Measurements from ENCODE around the gene COL15A1. TPM values are rescaled to one million over a fixed set of nuclear protein-coding genes. Genes with fewer than 3 reads are reported as not detected.
"Not testable (repeated sequence)": the region's sequence is repeated elsewhere in the genome, so short reads cannot be mapped to it uniquely, and the experiment has no call there.

The COL15A1 gene
- total RNA-seq, 2 experiments from 2014 or later = 0.02 to 0.05 TPM

DNA sequence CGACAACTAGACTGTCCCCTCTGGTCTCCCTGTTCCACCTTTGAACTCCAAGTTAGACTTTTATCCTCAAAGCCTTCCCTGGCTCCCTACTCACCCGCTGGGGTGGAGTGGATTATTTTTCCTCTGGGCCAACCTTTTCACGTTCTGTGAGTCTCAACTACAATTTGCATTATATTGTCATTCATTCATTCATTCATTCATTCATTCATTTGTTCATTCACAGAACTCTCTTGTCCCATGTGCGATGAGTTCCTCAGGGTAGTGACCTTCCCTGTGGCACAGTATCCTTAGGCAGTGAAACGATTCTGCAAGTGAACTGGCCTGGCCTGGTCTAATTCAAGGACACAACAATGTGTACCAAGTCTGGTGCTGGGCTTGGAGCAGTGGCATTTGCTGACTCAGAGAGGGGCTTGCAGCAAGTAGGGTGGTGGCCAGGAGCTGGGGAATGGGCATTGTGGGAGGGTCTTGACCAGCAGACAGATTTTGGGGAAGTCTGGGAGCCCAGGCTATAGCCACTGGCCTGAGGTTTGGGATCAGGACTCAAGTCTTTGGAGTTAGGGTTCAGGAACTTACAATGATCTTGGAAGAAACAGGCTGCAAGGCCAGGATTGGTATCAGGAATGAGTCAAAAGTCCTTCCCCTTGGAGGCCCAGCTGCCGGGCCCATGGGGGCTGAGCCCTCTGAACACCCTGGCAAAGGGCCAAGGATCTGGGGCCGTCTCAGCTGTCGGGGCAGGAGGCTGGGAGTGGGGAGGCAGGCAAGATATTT lies 37.2 kb upstream of the COL15A1 start:
- no peak for DNase-seq
- Mint-ChIP-seq H3K27me3 (ENCODE audit: low read depth) (no peaks in the 10 kb centered on the region), H3K9me3 (no peaks in the 10 kb centered on the region), H3K27ac (no peak overlapping the region), H3K4me3 (no peak overlapping the region), H3K36me3 (ENCODE audit: low read depth) (no peaks in the 10 kb centered on the region), H3K4me1 (ENCODE audit: low read depth) (no peaks in the 10 kb centered on the region)
- CTCF ChIA-PET = interaction anchor here (0.6 to 0.9 kb wide), 3 partner anchors 7 to 58 kb away, joined by 3 to 6 read pairs (median 3); no protein-coding TSS in a partner anchor
- intact Hi-C loops (cut with micrococcal nuclease) = no loop called here

DNA sequence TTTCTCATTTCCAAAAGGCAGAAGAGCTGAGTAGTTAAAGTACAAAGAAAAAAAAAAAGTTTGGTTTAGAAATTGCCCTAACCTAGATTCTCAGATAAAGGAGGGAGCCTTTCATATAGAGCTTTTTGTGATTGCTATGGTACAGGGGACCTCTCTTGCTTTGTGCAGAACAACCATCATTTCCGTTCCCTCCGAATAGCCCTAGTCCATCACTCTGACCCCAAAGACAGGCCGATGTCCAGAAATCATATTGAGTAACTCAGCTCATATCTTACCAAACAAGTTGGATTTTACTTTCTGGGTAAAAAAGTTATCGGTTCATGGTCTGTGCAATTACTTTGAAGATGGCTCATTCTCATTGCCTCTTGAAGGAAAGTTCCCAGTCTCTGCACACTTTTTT lies 36.7 kb upstream of the COL15A1 start:
- CTCF ChIA-PET = interaction anchor here (0.6 to 0.9 kb wide), 4 partner anchors 8 to 369 kb away, joined by 3 to 6 read pairs (median 4); no protein-coding TSS in a partner anchor
- H3K4me1 Mint-ChIP-seq (ENCODE audit: low read depth) = no peaks in the 10 kb centered on the region
- intact Hi-C loops (cut with micrococcal nuclease) = no loop called here
- H3K9me3 Mint-ChIP-seq = no peaks in the 10 kb centered on the region
- no peaks in the 10 kb centered on the region for H3K27me3 Mint-ChIP-seq (ENCODE audit: low read depth)
- H3K27ac Mint-ChIP-seq = no peak overlapping the region
- H3K36me3 Mint-ChIP-seq (ENCODE audit: low read depth) = no peaks in the 10 kb centered on the region
- no peak overlapping the region for H3K4me3 Mint-ChIP-seq
- DNase-seq = no peak

DNA sequence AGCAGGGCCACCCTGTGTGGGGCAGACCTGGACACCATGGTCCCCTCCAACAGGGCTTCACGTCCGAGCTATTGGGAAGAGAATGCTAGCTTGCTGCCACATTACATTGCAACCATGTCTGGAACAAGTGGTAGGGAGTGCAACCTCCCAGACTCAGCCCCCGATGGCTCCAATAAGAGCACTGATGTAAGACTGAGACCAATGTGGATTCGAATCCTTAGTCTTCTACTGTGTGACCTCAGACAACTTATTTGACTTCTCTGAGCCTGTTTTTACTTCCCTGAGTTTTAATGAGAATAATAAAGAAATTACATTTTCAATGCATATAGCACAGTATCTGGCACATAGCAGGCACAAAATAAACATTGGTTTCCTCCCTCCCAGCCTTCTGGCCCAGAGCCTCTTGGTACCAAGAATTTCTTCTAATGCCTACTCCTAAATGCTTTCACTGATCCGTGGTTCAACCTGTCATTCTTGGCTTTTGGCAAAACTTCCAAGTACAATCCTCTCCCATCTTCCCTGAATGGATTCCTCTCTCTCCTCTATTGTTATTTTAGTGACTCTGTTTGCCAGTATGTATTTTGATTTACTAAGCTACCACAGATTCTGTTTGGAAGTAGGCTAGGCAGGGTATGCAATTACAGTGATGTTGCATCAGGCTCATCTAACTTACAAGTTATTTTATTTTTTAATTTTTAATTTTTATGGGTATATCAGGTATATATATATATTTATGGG lies 34.6 kb upstream of the COL15A1 start:
- intact Hi-C loops (cut with micrococcal nuclease) = no loop called here
- CTCF ChIA-PET = no interaction called here
- no peak for DNase-seq
- Mint-ChIP-seq H3K4me1 (ENCODE audit: low read depth) (no peaks in the 10 kb centered on the region), H3K27me3 (ENCODE audit: low read depth) (no peaks in the 10 kb centered on the region), H3K36me3 (ENCODE audit: low read depth) (no peaks in the 10 kb centered on the region), H3K4me3 (no peak overlapping the region), H3K9me3 (no peaks in the 10 kb centered on the region), H3K27ac (no peak overlapping the region)

DNA sequence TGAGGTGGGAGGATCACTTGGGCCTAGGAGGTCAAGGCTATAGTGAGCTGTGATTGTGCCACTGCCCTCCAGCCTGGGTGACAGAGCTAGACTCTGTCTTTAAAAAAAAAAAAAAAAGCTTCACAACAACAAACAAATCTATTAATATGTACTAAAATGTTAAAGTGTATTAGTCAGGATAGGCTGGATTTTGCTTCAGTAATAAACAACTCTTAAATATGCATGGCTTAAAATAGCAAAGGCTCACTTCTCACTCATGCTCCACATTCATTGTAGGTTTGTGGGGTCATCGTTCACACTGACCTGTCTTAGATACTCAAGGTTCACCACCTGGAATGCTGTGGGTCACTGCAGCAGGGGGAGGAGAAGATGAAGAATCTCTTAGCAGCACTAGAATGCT lies 33.8 kb upstream of the COL15A1 start:
- CTCF ChIA-PET = no interaction called here

DNA sequence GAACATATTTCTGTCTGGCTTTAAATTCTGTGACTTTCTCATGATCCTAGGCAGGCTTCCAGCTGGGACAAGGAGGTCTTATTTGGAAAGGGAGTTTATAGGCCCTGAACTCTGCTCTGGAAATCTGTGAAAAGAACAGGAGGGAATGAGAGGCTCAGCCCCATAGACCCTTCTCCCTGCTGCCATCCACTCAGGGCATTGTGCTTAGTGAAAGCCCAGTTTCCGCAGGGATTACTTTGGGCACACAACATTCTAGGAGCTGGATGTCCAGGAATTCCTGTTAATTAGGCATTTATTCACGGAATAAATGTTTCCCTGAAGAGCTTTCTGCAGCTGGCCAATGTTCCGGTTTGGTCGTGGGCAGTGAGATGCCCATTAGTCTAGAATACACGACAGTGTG lies 32.7 kb upstream of the COL15A1 start:
- DNase-seq = no peak
- intact Hi-C loops (cut with micrococcal nuclease) = no loop called here
- CTCF ChIA-PET = interaction anchor here (0.8 kb wide), 1 partner anchor 113 kb away, joined by 4 read pairs; no protein-coding TSS in a partner anchor
- no peaks in the 10 kb centered on the region for H3K9me3 Mint-ChIP-seq
- no peak overlapping the region for H3K27ac Mint-ChIP-seq
- H3K27me3 Mint-ChIP-seq (ENCODE audit: low read depth) = no peaks in the 10 kb centered on the region
- H3K36me3 Mint-ChIP-seq (ENCODE audit: low read depth) = no peaks in the 10 kb centered on the region
- no peak overlapping the region for H3K4me3 Mint-ChIP-seq
- no peaks in the 10 kb centered on the region for H3K4me1 Mint-ChIP-seq (ENCODE audit: low read depth)

More for the DNA sequence above, 33.8 kb upstream of the COL15A1 start:
- DNase-seq = no peak
- H3K27ac Mint-ChIP-seq = no peak overlapping the region
- no peaks in the 10 kb centered on the region for H3K36me3 Mint-ChIP-seq (ENCODE audit: low read depth)
- no peaks in the 10 kb centered on the region for H3K4me1 Mint-ChIP-seq (ENCODE audit: low read depth)
- no peaks in the 10 kb centered on the region for H3K9me3 Mint-ChIP-seq
- intact Hi-C loops (cut with micrococcal nuclease) = no loop called here
- H3K27me3 Mint-ChIP-seq (ENCODE audit: low read depth) = no peaks in the 10 kb centered on the region
- H3K4me3 Mint-ChIP-seq = no peak overlapping the region

DNA sequence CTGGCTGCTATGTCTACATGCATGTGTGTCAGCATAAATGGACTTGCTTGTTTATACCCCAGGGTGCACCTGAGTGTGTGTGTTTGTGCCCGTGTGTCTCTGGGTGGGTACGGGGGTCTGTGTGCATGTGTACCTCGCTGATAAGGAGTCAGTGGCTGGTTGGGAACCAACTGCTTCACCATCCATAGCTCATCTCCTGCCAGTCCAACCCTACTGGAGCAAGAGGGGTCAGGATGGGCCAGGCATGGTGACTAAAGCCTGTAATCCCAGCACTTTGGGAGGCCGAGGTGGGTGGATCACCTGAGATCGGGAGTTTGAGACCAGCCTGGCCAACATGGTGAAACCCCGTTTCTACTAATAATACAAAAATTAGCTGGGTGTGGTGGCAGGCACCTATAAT lies 32.0 kb upstream of the COL15A1 start:
- CTCF ChIA-PET = interaction anchor here (0.8 kb wide), 1 partner anchor 114 kb away, joined by 4 read pairs; no protein-coding TSS in a partner anchor
- H3K4me1 Mint-ChIP-seq (ENCODE audit: low read depth); intact Hi-C loops (cut with micrococcal nuclease); H3K9me3 Mint-ChIP-seq; DNase-seq; H3K4me3 Mint-ChIP-seq; H3K36me3 Mint-ChIP-seq (ENCODE audit: low read depth); H3K27ac Mint-ChIP-seq; H3K27me3 Mint-ChIP-seq (ENCODE audit: low read depth): not testable (repeated sequence)

DNA sequence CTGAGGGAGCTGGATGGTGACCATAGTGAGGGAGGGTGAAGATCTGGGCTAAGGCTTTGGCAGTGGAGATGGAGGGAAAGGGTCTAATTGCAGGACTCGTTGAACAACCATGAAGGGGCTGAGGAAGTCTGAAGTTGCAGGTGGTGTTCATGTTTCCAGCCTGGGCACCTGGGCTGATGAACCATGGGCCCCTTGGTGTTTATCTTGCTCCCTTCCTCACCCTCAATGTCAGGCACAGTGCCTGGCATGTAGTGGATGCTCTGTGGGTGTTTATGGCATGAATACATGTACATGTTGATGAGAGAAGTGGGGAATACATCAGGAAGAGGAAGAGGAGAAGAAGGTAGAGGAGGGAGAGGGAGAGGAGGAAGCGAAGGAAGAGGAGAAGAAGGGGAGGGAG lies 31.3 kb upstream of the COL15A1 start:
- DNase-seq = no peak
- Mint-ChIP-seq H3K4me3 (no peak overlapping the region), H3K27ac (no peak overlapping the region), H3K4me1 (ENCODE audit: low read depth) (no peaks in the 10 kb centered on the region), H3K36me3 (ENCODE audit: low read depth) (no peaks in the 10 kb centered on the region), H3K9me3 (no peaks in the 10 kb centered on the region), H3K27me3 (ENCODE audit: low read depth) (no peaks in the 10 kb centered on the region)
- CTCF ChIA-PET = no interaction called here
- intact Hi-C loops (cut with micrococcal nuclease) = no loop called here

DNA sequence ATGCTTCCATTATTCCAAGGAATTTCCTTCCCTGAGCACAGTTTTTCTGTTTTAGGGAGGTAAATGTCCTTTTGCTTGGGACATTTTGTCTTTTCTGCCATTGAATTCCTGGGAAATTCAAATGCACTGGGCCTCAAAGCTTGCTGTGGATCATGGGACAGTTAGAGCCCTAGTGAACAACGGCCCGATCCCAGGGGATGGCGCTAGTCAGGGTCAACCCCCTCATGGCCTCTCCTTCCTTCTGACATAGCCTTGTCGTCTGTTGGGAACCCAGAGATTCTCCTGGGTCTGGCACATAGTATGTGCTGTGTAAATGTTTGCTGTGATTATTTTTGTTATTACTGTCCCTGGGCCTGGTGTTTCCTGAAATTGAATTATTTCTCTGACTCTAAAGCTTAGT lies 30.7 kb upstream of the COL15A1 start:
- H3K27ac Mint-ChIP-seq = no peak overlapping the region
- CTCF ChIA-PET = no interaction called here
- no peak for DNase-seq
- no peak overlapping the region for H3K4me3 Mint-ChIP-seq
- no peaks in the 10 kb centered on the region for H3K9me3 Mint-ChIP-seq
- intact Hi-C loops (cut with micrococcal nuclease) = no loop called here
- no peaks in the 10 kb centered on the region for H3K36me3 Mint-ChIP-seq (ENCODE audit: low read depth)
- no peaks in the 10 kb centered on the region for H3K4me1 Mint-ChIP-seq (ENCODE audit: low read depth)
- no peaks in the 10 kb centered on the region for H3K27me3 Mint-ChIP-seq (ENCODE audit: low read depth)

DNA sequence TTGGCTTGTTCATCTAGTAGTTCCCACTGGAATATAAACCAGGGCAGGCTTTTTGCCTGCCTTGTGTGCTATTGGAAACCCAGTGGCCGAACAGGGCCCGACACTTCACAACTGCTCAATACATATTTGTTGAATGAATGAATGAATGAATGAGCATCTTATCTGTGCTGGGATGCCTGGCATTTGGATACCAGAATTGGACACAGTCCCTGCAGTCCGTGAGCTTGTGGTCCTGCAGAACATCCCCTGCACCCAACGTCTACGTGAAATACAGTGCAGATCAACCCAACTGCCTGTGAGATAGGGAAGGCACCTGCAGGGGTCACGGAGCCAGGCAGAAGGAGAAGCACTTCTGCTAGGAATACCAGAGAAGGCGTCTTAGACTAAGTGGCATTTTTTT lies 30.0 kb upstream of the COL15A1 start:
- no peaks in the 10 kb centered on the region for H3K9me3 Mint-ChIP-seq
- DNase-seq = no peak
- CTCF ChIA-PET = no interaction called here
- H3K36me3 Mint-ChIP-seq (ENCODE audit: low read depth) = no peaks in the 10 kb centered on the region
- no peak overlapping the region for H3K4me3 Mint-ChIP-seq
- intact Hi-C loops (cut with micrococcal nuclease) = no loop called here
- H3K4me1 Mint-ChIP-seq (ENCODE audit: low read depth) = no peaks in the 10 kb centered on the region
- H3K27me3 Mint-ChIP-seq (ENCODE audit: low read depth) = no peaks in the 10 kb centered on the region
- no peak overlapping the region for H3K27ac Mint-ChIP-seq

DNA sequence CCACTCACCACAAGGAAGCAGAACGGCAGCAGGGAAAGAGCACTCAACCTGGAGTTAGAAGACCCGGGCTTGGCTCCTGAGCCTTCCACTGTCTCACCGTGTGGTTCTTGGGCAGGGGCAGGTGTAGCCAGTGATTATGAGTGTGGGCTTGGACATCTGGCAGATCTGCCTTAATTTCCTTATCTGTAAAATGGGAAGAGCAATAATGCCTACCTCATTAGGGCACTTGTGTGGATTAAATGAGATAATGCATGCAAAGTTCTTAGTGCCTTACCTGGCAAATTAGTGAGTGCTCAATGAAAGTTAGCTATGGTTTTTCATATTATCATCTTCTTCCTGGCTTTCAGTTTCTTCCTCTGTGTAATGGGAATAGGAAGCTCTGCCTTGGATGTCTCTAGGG lies 28.1 kb upstream of the COL15A1 start:
- intact Hi-C loops (cut with micrococcal nuclease) = no loop called here
- Mint-ChIP-seq H3K27me3 (ENCODE audit: low read depth) (no peaks in the 10 kb centered on the region), H3K36me3 (ENCODE audit: low read depth) (no peaks in the 10 kb centered on the region), H3K4me1 (ENCODE audit: low read depth) (no peaks in the 10 kb centered on the region), H3K4me3 (no peak overlapping the region), H3K9me3 (no peaks in the 10 kb centered on the region), H3K27ac (no peak overlapping the region)
- no peak for DNase-seq
- CTCF ChIA-PET = no interaction called here

DNA sequence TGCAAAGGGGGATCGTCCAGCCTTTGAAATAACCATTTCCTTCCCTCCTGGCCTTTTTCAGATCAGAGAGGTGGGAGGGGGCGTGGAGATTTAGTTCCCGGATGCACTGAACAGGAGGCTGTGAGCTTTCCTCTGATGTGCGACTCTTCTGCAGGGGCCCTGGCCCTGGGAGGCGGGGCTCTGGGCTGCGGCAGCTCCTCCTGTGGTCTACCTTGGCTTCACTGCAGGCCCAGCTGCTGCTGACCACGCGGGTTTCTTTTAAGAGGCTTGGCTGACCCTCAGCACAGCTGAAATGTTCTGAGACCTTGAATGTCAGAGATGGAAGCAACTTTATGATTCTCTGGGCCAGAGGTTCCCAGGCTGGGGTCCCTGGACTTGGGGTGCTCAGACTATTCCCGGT lies 27.0 kb upstream of the COL15A1 start:
- CTCF ChIA-PET = interaction anchor here (0.7 kb wide), 1 partner anchor 87 kb away, joined by 3 read pairs; no protein-coding TSS in a partner anchor
- Mint-ChIP-seq H3K27ac (no peak overlapping the region), H3K4me3 (no peak overlapping the region), H3K27me3 (ENCODE audit: low read depth) (no peaks in the 10 kb centered on the region), H3K36me3 (ENCODE audit: low read depth) (no peaks in the 10 kb centered on the region), H3K9me3 (no peaks in the 10 kb centered on the region), H3K4me1 (ENCODE audit: low read depth) (no peaks in the 10 kb centered on the region)
- intact Hi-C loops (cut with micrococcal nuclease) = no loop called here
- no peak for DNase-seq

DNA sequence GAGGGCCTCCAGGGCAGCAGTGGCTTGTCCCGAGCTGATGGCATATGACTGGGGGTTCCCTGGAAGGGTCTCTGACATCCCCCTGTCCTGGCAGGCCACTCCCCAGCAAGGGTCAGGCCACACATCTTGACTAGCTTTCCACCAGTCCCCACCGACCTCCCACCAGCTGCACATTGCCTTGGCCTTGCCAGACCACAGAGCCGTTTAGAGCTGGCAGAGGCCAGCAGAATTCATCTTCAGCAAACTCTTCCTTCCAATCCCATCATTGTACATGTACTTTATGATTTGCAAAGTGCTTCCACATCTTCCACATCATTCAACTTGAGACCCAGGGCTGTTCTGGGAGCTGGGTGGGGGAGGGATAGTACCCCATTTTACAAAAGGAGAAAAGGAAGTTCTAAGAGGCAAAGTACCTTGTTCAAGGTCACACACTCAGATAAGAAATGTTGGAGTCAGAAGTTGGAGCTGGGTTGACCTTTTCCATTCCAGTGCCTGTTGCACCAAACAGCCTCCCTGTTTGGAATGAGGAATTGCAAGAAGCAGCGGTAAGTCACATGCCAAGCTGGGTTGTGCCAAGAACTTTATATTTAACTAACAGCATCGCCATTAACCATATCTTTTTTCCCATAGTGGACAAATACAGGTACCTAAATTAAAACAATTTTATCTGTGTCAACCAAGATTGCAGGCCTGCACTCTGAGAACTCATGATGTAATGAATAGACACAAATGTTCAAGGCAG lies 25.8 kb upstream of the COL15A1 start:
- CTCF ChIA-PET = no interaction called here
- Mint-ChIP-seq H3K4me3 (no peak overlapping the region), H3K4me1 (ENCODE audit: low read depth) (no peaks in the 10 kb centered on the region), H3K36me3 (ENCODE audit: low read depth) (no peaks in the 10 kb centered on the region), H3K27me3 (ENCODE audit: low read depth) (no peaks in the 10 kb centered on the region), H3K9me3 (no peaks in the 10 kb centered on the region), H3K27ac (no peak overlapping the region)
- DNase-seq = no peak
- intact Hi-C loops (cut with micrococcal nuclease) = no loop called here

Data from activated naive CD4-positive, alpha-beta T cell treated with anti-CD3 and anti-CD28 coated beads for 36 hours (primary cell).